ENCODE data around the gene NR6A1. TPM values are rescaled to one million over a fixed set of nuclear protein-coding genes. Genes with fewer than 3 reads are reported as not detected.

NR6A1 gene
- total RNA-seq, 2 experiments from 2014 or later: 0.82 to 1.1 TPM

DNA sequence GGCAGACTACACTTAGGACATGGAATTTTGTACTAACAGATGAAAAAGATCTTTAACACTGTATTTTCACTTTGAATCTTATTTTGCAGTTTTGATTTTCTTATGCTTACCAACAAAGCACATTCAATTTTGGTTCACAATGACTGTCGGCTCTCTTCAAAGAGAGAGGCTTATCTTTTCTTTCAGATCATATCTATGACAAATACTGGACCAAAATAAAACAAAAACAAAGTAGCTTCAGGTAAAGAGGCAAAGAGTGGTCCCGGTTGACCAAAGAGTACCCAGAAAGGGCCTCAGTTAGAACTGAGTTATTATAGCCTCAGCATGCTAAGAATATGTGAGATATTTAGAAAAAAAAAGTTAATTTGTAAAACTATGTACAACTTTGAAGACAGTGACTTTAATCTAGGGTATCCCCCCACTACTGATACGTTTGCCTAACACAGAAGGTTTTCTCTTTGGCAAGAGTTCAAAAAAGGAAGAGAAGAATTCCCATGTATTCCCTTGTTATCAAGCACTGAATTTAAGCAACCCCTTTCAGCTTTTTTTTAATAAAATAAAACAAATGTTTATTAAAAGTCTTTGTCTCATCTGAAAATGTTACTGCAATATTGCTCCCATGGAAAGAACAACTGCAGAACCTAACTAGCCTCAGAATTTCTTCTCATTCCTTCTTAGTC is 50.5 kb downstream of the NR6A1 start:
- no peaks in the 10 kb centered on the region for H3K9me3 Mint-ChIP-seq (ENCODE audit: low read depth)
- no peak overlapping the region for H3K27ac Mint-ChIP-seq
- H3K4me3 Mint-ChIP-seq: no peak overlapping the region
- intact Hi-C loops (cut with DNase I, micrococcal nuclease): no loop called here
- no peak for ATAC-seq
- POLR2A ChIA-PET: interaction anchor here (0.7 kb wide), 1 partner anchor 111 kb away, joined by 5 read pairs; no protein-coding TSS in a partner anchor
- DNase-seq: no peak
- no peaks in the 10 kb centered on the region for H3K36me3 Mint-ChIP-seq (ENCODE audit: low read depth)
- peaks cover 8% of the 10 kb centered on the region for H3K27me3 Mint-ChIP-seq
- CTCF ChIA-PET: interaction anchor here (2.1 kb wide), 1 partner anchor 8 kb away, joined by 11 read pairs; no protein-coding TSS in a partner anchor
- peaks cover 12% of the 10 kb centered on the region for H3K4me1 Mint-ChIP-seq

DNA sequence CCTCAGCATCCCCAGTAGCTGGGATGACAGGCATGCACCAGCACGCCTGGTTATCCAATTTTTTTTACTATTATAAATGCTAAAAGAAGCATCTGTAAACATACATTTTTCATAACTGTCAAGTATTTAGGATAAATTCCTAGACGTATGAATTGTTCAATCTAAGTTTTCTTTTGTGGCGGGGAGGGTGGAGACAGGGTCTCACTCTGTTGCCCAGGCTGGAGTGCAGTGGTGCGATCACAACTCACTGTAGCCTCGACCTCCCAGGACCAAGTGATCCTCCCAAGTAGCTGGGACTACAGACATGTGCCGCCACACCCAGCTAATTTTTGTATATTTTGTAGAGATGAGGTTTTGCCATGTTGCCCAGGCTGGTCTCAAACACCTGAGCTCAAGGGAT is 52.2 kb downstream of the NR6A1 start:
- POLR2A ChIA-PET: interaction anchor here (0.6 kb wide), 1 partner anchor 67 kb away, joined by 6 read pairs; no protein-coding TSS in a partner anchor
- Mint-ChIP-seq H3K9me3 (ENCODE audit: low read depth) (no peaks in the 10 kb centered on the region), H3K36me3 (ENCODE audit: low read depth) (no peaks in the 10 kb centered on the region), H3K27ac (no peak overlapping the region), H3K4me3 (no peak overlapping the region), H3K4me1 (peaks cover 12% of the 10 kb centered on the region), H3K27me3 (peaks cover 11% of the 10 kb centered on the region)
- CTCF ChIA-PET: interaction anchor here (1.8 kb wide), 2 partner anchors 8 to 101 kb away, joined by 7 to 9 read pairs; no protein-coding TSS in a partner anchor
- DNase-seq: no peak
- no peak for ATAC-seq
- intact Hi-C loops (cut with DNase I, micrococcal nuclease): loop anchor here in 1 of 2 experiments (5.0 kb wide), 1 partner anchor 867 kb away; no protein-coding TSS in a partner anchor

DNA sequence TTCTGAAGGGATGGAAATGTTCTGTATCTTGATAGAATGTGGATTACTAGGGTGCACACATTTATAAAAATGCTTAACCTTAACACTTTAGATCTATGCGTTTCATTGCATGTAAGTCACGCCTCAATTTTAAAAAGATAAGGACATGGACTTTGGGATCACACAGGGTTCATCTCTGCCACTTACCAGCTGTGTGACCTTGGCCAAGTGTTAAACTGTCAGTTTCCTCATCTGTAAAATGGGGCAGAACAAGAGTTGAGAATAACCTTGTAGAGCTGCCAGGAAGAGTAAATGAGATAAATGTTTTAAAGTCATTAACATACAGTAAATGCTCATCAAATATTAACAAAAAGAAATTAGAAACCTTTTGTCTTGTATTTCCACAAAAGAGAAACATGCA is 53.5 kb downstream of the NR6A1 start:
- H3K4me1 Mint-ChIP-seq: peaks cover 12% of the 10 kb centered on the region
- peaks cover 14% of the 10 kb centered on the region for H3K27me3 Mint-ChIP-seq
- POLR2A ChIA-PET: no interaction called here
- DNase-seq (no peak), ATAC-seq (no peak)
- H3K36me3 Mint-ChIP-seq (ENCODE audit: low read depth): no peaks in the 10 kb centered on the region
- no peak overlapping the region for H3K4me3 Mint-ChIP-seq
- no peak overlapping the region for H3K27ac Mint-ChIP-seq
- intact Hi-C loops (cut with DNase I, micrococcal nuclease): loop anchor here in 1 of 2 experiments (5.0 kb wide), 1 partner anchor 865 kb away; no protein-coding TSS in a partner anchor
- CTCF ChIA-PET: interaction anchor here (0.8 to 1.8 kb wide), 3 partner anchors 9 to 100 kb away, joined by 4 to 9 read pairs (median 7); no protein-coding TSS in a partner anchor
- H3K9me3 Mint-ChIP-seq (ENCODE audit: low read depth): no peaks in the 10 kb centered on the region

DNA sequence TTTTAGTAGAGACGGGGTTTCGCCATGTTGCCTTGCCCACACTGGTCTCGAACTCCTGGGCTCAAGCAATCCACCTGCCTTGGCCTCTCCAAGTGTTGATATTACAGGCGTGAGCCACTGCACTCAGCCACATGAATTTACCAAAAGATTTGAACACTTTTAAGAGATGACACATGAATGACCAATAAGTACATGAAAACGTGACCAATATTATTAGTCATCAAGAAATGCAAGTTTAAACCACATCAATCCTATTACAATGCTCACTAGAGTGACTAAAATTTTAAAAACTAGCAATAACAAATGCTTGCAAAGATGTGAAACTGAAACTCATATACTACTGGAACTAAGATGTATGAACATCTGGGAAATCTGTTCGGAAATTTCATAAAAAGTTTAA is 54.3 kb downstream of the NR6A1 start:
- H3K9me3 Mint-ChIP-seq (ENCODE audit: low read depth): no peaks in the 10 kb centered on the region
- ATAC-seq: peak; percentile 73
- intact Hi-C loops (cut with DNase I, micrococcal nuclease): loop anchor here in 1 of 2 experiments (5.0 kb wide), 1 partner anchor 865 kb away; no protein-coding TSS in a partner anchor

DNA sequence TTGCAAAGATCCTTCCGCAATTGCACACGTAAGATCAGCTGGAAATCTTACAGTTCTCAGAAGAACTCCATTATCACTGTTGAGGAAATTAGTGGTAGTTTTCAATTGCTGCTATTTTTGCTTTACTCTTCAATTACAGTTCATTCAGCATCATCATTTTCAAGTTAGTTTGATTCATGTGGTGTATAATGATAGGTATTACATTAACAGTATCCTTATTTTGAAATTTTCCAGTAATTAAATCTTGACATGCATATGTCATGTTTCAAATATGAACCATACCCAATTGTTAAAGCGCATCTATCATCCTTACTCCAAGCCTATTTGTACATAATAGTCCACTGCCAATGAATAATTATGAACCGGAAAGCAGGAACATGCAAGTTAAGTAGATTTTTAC is 60.3 kb downstream of the NR6A1 start:
- intact Hi-C loops (cut with DNase I, micrococcal nuclease): loop anchor here (1.0 to 5.0 kb wide), 4 partner anchors 57 to 662 kb away; partner anchors contain the start of gene PSMB7 (in 1 of the 2)

More for the DNA sequence above, 54.3 kb downstream of the NR6A1 start:
- Mint-ChIP-seq H3K36me3 (ENCODE audit: low read depth) (no peaks in the 10 kb centered on the region), H3K4me3 (no peak overlapping the region), H3K4me1 (peaks cover 12% of the 10 kb centered on the region), H3K27ac (no peak overlapping the region), H3K27me3 (peaks cover 16% of the 10 kb centered on the region)
- POLR2A ChIA-PET: no interaction called here
- peak; percentile 31 for DNase-seq
- CTCF ChIA-PET: interaction anchor here (0.8 kb wide), 1 partner anchor 49 kb away, joined by 4 read pairs; no protein-coding TSS in a partner anchor

DNA sequence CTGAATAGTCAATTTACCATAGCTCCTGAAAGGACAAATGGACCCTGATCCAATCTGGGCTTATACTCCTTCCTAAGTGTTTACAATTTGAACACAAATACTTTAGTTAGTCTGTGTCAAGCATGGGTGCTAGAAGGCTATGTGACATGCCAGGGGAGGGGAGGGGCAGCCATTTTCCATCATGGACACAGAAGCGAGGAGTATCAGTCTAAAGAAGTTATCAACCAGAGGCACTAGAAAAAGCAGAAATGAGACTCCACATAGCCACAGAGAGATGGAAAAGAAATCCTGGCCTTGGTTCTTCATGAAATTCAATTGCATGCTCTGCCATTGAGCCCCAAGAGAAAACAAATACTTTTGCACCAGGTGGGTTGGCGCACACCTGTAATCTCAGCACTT is 61.8 kb downstream of the NR6A1 start:
- no peak overlapping the region for H3K27ac Mint-ChIP-seq
- DNase-seq: no peak
- CTCF ChIA-PET: interaction anchor here (0.6 to 1.4 kb wide), 4 partner anchors 48 to 1076 kb away, joined by 3 read pairs; no protein-coding TSS in a partner anchor
- POLR2A ChIA-PET: no interaction called here
- H3K4me1 Mint-ChIP-seq: no peaks in the 10 kb centered on the region
- no peaks in the 10 kb centered on the region for H3K9me3 Mint-ChIP-seq (ENCODE audit: low read depth)
- no peaks in the 10 kb centered on the region for H3K36me3 Mint-ChIP-seq (ENCODE audit: low read depth)
- H3K4me3 Mint-ChIP-seq: no peak overlapping the region
- peaks cover 18% of the 10 kb centered on the region for H3K27me3 Mint-ChIP-seq
- no peak for ATAC-seq
- intact Hi-C loops (cut with DNase I, micrococcal nuclease): no loop called here

More for the DNA sequence above, 60.3 kb downstream of the NR6A1 start:
- ATAC-seq (no peak), DNase-seq (no peak)
- H3K27ac Mint-ChIP-seq: no peak overlapping the region
- no peaks in the 10 kb centered on the region for H3K36me3 Mint-ChIP-seq (ENCODE audit: low read depth)
- no peak overlapping the region for H3K4me3 Mint-ChIP-seq
- peaks cover 18% of the 10 kb centered on the region for H3K27me3 Mint-ChIP-seq
- CTCF ChIA-PET: interaction anchor here (0.6 to 4.4 kb wide), 10 partner anchors 8 to 159 kb away, joined by 3 to 94 read pairs (median 4); no protein-coding TSS in a partner anchor
- H3K9me3 Mint-ChIP-seq (ENCODE audit: low read depth): no peaks in the 10 kb centered on the region
- POLR2A ChIA-PET: no interaction called here
- no peaks in the 10 kb centered on the region for H3K4me1 Mint-ChIP-seq

DNA sequence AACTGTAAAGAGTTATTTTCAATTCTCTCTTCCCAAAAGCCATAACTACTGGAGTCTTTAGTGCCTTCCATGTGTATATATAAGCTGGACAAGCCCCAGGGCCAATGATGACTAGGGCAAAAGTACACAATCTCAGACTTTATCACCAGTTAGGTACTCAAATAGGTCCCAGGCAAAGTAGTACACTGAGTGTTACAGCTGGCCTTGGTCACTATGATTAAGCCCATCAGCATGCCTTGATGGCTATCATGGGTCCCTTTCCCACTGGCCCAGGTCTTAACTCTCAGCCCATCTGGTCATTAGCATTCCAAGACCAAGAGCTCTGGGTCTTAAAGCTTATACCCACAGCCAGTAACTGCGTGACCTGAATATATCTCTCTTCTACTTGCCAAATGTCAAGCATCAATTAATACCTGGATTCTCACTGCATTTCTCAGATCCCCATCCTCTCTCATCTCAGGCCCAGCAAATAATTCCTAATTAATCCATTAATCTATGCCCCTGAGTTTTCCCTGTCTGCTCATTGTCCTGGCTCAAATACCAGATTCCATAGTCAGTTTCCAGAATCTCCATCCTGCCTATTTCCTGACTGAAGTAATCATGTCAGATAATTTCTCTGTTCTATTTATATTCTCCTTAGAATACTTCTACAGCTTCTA is 62.3 kb downstream of the NR6A1 start:
- intact Hi-C loops (cut with DNase I, micrococcal nuclease): no loop called here
- ChIA-PET CTCF (interaction anchor here (0.6 to 1.4 kb wide), 6 partner anchors 47 to 1077 kb away, joined by 3 to 7 read pairs (median 3); partner anchors contain the start of gene WDR38), POLR2A (no interaction called here)
- H3K36me3 Mint-ChIP-seq (ENCODE audit: low read depth): no peaks in the 10 kb centered on the region
- H3K27me3 Mint-ChIP-seq: peaks cover 14% of the 10 kb centered on the region
- H3K4me3 Mint-ChIP-seq: no peak overlapping the region
- ATAC-seq (no peak), DNase-seq (no peak)
- H3K9me3 Mint-ChIP-seq (ENCODE audit: low read depth): no peaks in the 10 kb centered on the region
- no peaks in the 10 kb centered on the region for H3K4me1 Mint-ChIP-seq
- no peak overlapping the region for H3K27ac Mint-ChIP-seq

DNA sequence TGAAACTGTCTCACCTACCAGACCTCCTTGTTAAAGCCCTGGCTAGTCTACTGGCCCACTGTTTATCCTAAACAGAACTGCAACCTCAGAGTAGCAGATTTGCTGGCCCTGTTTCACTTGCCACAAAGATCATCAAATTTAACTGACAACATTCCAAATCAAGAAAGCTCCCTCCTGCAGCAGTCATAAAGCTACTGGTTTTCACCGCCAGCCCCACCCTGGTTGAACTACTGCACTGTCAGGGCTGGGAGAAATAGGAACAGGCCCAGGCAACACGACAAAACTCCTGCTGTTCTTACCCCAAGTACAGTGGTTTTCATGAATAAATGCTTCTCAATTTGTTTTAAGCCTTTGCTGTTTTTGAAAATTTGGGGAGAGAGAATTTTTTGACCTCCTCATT is 63.0 kb downstream of the NR6A1 start:
- no peak for DNase-seq
- H3K9me3 Mint-ChIP-seq (ENCODE audit: low read depth): no peaks in the 10 kb centered on the region
- CTCF ChIA-PET: interaction anchor here (0.7 to 1.4 kb wide), 2 partner anchors 91 to 145 kb away, joined by 3 to 7 read pairs; partner anchors contain the start of gene WDR38
- H3K4me3 Mint-ChIP-seq: no peak overlapping the region
- no peaks in the 10 kb centered on the region for H3K36me3 Mint-ChIP-seq (ENCODE audit: low read depth)
- no peak for ATAC-seq
- no peaks in the 10 kb centered on the region for H3K4me1 Mint-ChIP-seq
- peaks cover 12% of the 10 kb centered on the region for H3K27me3 Mint-ChIP-seq
- POLR2A ChIA-PET: no interaction called here
- intact Hi-C loops (cut with DNase I, micrococcal nuclease): no loop called here
- H3K27ac Mint-ChIP-seq: no peak overlapping the region

DNA sequence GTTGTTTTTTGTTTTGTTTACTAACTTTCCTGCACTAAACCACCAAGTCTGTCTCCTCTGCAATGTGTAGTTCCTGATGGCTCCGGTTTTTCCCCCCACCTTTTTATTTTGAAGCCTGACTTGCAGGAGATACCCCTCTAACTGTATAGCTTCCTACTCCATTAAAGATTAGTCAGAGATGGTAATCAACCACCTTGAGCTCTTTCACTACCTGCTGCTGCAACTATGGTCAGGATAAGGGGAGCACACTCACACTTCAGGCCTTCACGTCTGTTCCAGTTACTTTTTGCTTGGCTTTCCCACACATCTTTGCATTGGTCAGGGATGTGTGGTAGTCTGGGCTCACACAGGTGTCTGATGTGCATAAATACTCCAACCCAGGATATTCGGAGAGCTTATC is 63.4 kb downstream of the NR6A1 start:
- no peak for ATAC-seq
- intact Hi-C loops (cut with DNase I, micrococcal nuclease): no loop called here
- Mint-ChIP-seq H3K4me1 (no peaks in the 10 kb centered on the region), H3K4me3 (no peak overlapping the region), H3K36me3 (ENCODE audit: low read depth) (no peaks in the 10 kb centered on the region), H3K9me3 (ENCODE audit: low read depth) (no peaks in the 10 kb centered on the region), H3K27ac (no peak overlapping the region), H3K27me3 (peaks cover 12% of the 10 kb centered on the region)
- ChIA-PET POLR2A (no interaction called here), CTCF (interaction anchor here (1.4 kb wide), 1 partner anchor 90 kb away, joined by 7 read pairs; no protein-coding TSS in a partner anchor)
- no peak for DNase-seq

DNA sequence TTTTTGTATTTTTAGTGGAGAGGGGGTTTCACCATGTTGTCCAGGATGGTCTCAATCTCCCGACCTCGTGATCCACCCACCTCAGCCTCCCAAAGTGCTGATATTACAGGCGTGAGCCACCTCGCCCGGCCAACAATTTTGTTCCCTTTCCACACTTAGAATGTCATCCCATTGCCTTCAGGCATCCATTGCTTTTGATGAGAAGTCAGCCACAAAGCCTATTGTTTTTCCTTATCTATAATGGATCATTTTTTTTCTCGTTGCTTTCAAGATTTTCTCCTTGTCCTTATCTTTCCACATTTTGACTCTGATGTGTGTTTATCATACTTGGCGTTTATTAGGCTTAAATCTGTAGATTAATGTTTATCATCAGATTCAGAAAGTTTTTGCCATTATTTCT is 64.4 kb downstream of the NR6A1 start:
- ATAC-seq (no peak), DNase-seq (no peak)
- Mint-ChIP-seq H3K36me3 (ENCODE audit: low read depth) (no peaks in the 10 kb centered on the region), H3K4me3 (no peak overlapping the region), H3K4me1 (no peaks in the 10 kb centered on the region), H3K9me3 (ENCODE audit: low read depth) (no peaks in the 10 kb centered on the region), H3K27ac (no peak overlapping the region), H3K27me3 (peaks cover 9% of the 10 kb centered on the region)
- CTCF ChIA-PET: interaction anchor here (1.0 kb wide), 1 partner anchor 95 kb away, joined by 3 read pairs; no protein-coding TSS in a partner anchor
- POLR2A ChIA-PET: no interaction called here
- intact Hi-C loops (cut with DNase I, micrococcal nuclease): no loop called here

DNA sequence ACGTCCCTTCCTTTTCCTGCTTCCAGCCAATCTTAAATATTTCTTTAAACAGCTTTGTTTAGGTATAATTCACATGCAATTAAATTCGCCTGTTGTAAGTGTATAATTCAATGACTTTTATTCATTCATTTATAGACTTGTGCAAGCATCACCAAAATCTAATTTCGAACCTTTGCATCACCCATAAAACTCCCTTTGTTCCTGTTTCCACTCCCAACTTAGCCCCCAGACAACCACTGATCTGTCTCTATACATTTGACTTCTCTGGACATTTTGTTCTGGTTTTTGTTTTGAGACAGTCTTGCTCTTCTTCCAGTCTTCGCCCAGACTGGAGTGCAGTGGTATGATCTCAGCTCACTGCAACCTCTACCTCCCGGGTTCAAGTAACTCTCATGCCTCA is 71.5 kb downstream of the NR6A1 start:
- intact Hi-C loops (cut with DNase I, micrococcal nuclease): no loop called here
- ChIA-PET CTCF (interaction anchor here (0.9 to 1.8 kb wide), 3 partner anchors 13 to 82 kb away, joined by 3 to 5 read pairs (median 5); no protein-coding TSS in a partner anchor), POLR2A (no interaction called here)
- H3K27me3 Mint-ChIP-seq: no peaks in the 10 kb centered on the region
- H3K4me3 Mint-ChIP-seq: no peak overlapping the region
- H3K4me1 Mint-ChIP-seq: no peaks in the 10 kb centered on the region
- H3K36me3 Mint-ChIP-seq (ENCODE audit: low read depth): no peaks in the 10 kb centered on the region
- DNase-seq (no peak), ATAC-seq (no peak)
- no peaks in the 10 kb centered on the region for H3K9me3 Mint-ChIP-seq (ENCODE audit: low read depth)
- H3K27ac Mint-ChIP-seq: no peak overlapping the region

Measured in activated CD4-positive, alpha-beta T cell treated with anti-CD3 and anti-CD28 coated beads for 36 hours (primary cell).